Astrocyte of the cerebellum (primary cell): Measurements from ENCODE around the gene ABL1.
A peak's percentile ranks its signal among the peaks of the same experiment; 100 is the strongest.

ENCODE experiments used
- DNase-seq: peaks from one replicate; pipeline ENCODE4 v3.0.0-alpha.2; 2011; ENCODE audit warnings: low read depth
- H3K4me3 ChIP-seq: 2 replicates; pipeline ENCODE4 v1.5.1; 2011; ENCODE audit warnings: mild to moderate bottlenecking, low read depth, low read length, moderate library complexity
- CTCF ChIP-seq: IDR thresholded peaks from 2 replicates; pipeline ENCODE4 v1.5.1; 2012; ENCODE audit warnings: low read length, low read depth, moderate library complexity, mild to moderate bottlenecking; ENCODE audit errors: missing control alignments
- in situ Hi-C: cut with HindIII; loops from 2 replicates; pipeline ENCODE4 v1.10.0; 2017; ENCODE audit warnings: low sequenced_read_pairs

ABL1 gene

GRCh38 chr9:130890870-130891687 lies 56.0 kb downstream of the ABL1 start:
- TF ChIP-seq CTCF: no peak
- in situ Hi-C loops: no loop called here
- H3K4me3 ChIP-seq: no peak overlapping the region
- DNase-seq: no peak

DNA sequence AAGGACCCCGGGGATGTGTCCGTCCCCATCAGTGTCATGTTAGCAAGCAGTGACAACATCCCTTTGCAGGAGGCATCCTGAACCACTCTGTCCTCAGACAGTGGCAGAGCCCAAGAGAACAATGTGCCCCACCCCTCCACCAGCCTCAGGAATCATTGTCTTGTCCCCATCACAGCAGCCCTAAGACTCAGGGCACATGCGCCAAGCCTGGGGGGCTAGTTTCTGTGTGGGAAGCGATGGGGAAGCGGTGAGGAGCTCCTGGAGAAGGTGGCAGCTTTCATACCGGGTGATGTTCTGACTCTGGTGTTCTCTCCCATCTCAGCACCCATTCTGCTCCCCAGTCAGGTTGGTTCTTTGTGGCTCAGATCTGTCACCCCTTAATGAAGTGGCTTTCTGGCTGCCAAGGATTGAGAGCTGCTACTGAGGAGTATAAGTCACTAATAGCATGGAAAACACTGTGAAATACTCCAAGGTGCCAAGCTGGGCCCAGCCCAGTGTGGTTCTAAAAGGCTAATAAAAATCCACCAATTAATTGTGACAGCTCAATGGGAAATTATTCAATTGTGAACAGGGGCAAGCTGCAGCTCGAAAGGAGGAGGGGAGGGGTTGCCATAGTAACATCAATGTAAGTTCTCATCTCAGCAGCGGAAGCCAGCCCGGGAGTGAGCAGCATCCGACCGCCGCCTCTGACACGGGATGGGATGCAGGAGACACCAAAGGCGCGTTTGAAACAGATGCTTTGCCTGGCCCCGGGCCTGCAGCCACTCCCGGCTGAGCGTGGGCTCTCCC lies 56.8 kb downstream of the ABL1 start:
- no peak for DNase-seq
- TF ChIP-seq CTCF: no peak
- no peak overlapping the region for H3K4me3 ChIP-seq
- in situ Hi-C loops: no loop called here

GRCh38 chr9:130892477-130893304 lies 57.6 kb downstream of the ABL1 start:
- in situ Hi-C loops: no loop called here
- no peak for TF ChIP-seq CTCF
- DNase-seq: no peak
- no peak overlapping the region for H3K4me3 ChIP-seq

- TF ChIP-seq CTCF: peak; percentile 59
- in situ Hi-C loops: no loop called here
- no peak for DNase-seq
- H3K4me3 ChIP-seq: no peak overlapping the region
Observed at GRCh38 chr9:130893341-130894101, 58.5 kb downstream of the ABL1 start.

- no peak overlapping the region for H3K4me3 ChIP-seq
- in situ Hi-C loops: no loop called here
- no peak for TF ChIP-seq CTCF
- DNase-seq: no peak
Observed at GRCh38 chr9:130894546-130894945, 59.5 kb downstream of the ABL1 start.
